ENCODE results near the gene CDK19. TPM values are rescaled to one million over a fixed set of nuclear protein-coding genes. Genes with fewer than 3 reads are reported as not detected.

The CDK19 gene
- total and polyA plus RNA-seq, 9 of the 15 experiments (the other 6 are each of a cell fraction or from before 2014, with no cell fraction given): 3.8 to 15.2 (median 7.4) TPM

- 25% methylated on average over 3 of the region's 3 CpGs for WGBS (ENCODE audit: insufficient coverage, low coverage, missing lambda C conversion rate)
- no TSS peak for BruUV-seq (replicated peaks)
- no peak for ATAC-seq
- no peaks in the 10 kb centered on the region for H3K79me2 ChIP-seq (ENCODE audit: control insufficient read depth, insufficient read depth, low read length)
- intact Hi-C loops (cut with micrococcal nuclease): no loop called here
- ChIA-PET POLR2A (no interaction called here), CTCF (ENCODE audit: low intra/inter-chr PET ratio) (no interaction called here)
- no peak overlapping the region for H3K9ac ChIP-seq (ENCODE audit: insufficient read depth in 1 of 2, low read depth in 2 of 2, low read length in 2 of 2)
- H2AFZ ChIP-seq (ENCODE audit: low read depth, low read length): no peak overlapping the region
- no peak for TF ChIP-seq ZNF253 (CRISPR knock-in tag; conservative IDR thresholded peaks at IDR 0.05)
- no peak for TF ChIP-seq TEAD1 (CRISPR knock-in tag; IDR thresholded peaks at IDR 0.05)
- no peak for TF ChIP-seq FIP1L1 (IDR thresholded peaks at IDR 0.05; ENCODE audit: low read depth, low read length, poor library complexity, severe bottlenecking)
- TF ChIP-seq MAZ (CRISPR knock-in tag; conservative IDR thresholded peaks at IDR 0.05 in 1 of 2, IDR thresholded peaks at IDR 0.05 in 1 of 2): no peak
- no peak for TF ChIP-seq ZNF121 (CRISPR knock-in tag; conservative IDR thresholded peaks at IDR 0.05)
- no peak for TF ChIP-seq PCBP1 (IDR thresholded peaks at IDR 0.05; ENCODE audit: low read depth, low read length, poor library complexity, severe bottlenecking)
- TF ChIP-seq NCOA6 (IDR thresholded peaks at IDR 0.05): no peak
- TF ChIP-seq SIN3A (IDR thresholded peaks at IDR 0.05; ENCODE audit: borderline replicate concordance in 2 of 2, control insufficient read depth in 1 of 2, low read depth in 2 of 2, low read length in 2 of 2): no peak
- no peaks in the 10 kb centered on the region for H3K9me1 ChIP-seq (ENCODE audit: control insufficient read depth, insufficient read depth, low read length)
- H3K27me3 ChIP-seq (ENCODE audit: control insufficient read depth in 2 of 2, insufficient read depth in 2 of 2, low read length in 2 of 2): no peaks in the 10 kb centered on the region
- no peaks in the 10 kb centered on the region for H3K36me3 ChIP-seq (ENCODE audit: control insufficient read depth, insufficient read depth, low read length)
- H3K9me3 ChIP-seq (replicated peaks; ENCODE audit: control insufficient read depth, insufficient read depth, low read depth, low read length): no peaks in the 10 kb centered on the region
- no peak for FAIRE-seq
- H3K4me3 ChIP-seq: no peak overlapping the region
- no peak overlapping the region for H3K27ac ChIP-seq (ENCODE audit: extremely low read depth, low read depth, low read length)
- no peak overlapping the region for H3K4me2 ChIP-seq (ENCODE audit: insufficient read depth, low read length)
- H3K4me1 ChIP-seq (replicated peaks in 1 of 2; ENCODE audit: control insufficient read depth in 2 of 2, insufficient read depth in 2 of 2, low read length in 2 of 2): no peaks in the 10 kb centered on the region
- in situ Hi-C loops (cut with MboI): no loop called here
- no peaks in the 10 kb centered on the region for H4K20me1 ChIP-seq (replicated peaks; ENCODE audit: control insufficient read depth, insufficient read depth, low read length)
- DNase-seq (ENCODE audit: extremely low read depth in 1 of 4, low spot score in 3 of 4): no peak
These were observed 105.2 kb downstream of the CDK19 start for GRCh38 chr6:110710115-110710514.

All from K562 (cell line).